PFSK-1 (cell line): ENCODE results near the gene GRK2.

Experiments used
- REST ChIP-seq, 2 experiments: IDR thresholded peaks; 2 replicates each; pipeline versions ENCODE4 v1.6.1 to v1.8.0; 2011 to 2012; ENCODE audit warnings: low read depth in 2 of 2, low read length in 2 of 2, control low read depth in 1 of 2, inconsistent platforms in 1 of 2, mild to moderate bottlenecking in 1 of 2, moderate library complexity in 1 of 2; ENCODE audit not compliant: insufficient read depth in 1 of 2
- TAF1 ChIP-seq: IDR thresholded peaks from 2 replicates; pipeline ENCODE4 v1.6.1; 2012; ENCODE audit warnings: low read length, control low read depth, borderline replicate concordance; ENCODE audit not compliant: insufficient read depth

- TF ChIP-seq TAF1 (no peak), REST (IDR thresholded peaks at IDR 0.05; ENCODE audit: insufficient read depth in 1 of 2, low read depth in 2 of 2, low read length in 2 of 2) (no peak)
Observed at GRCh38 chr11:67278135-67278938, 12.1 kb downstream of the GRK2 start.
